GM23248 (cell line): ENCODE measurements around the gene SPTBN5.

Experiments used
- EZH2 ChIP-seq: fragments of 200-600 bp; sonication (generic); IDR thresholded peaks from 2 replicates; pipeline ENCODE4 v1.6.1; 2018; ENCODE audit warnings: antibody characterized with exemption, mild to moderate bottlenecking; ENCODE audit not compliant: insufficient read depth, poor library complexity, severe bottlenecking
- EZH2phosphoT487 ChIP-seq: fragments of 200-600 bp; sonication (generic); IDR thresholded peaks from 2 replicates; pipeline ENCODE4 v1.6.1; 2018; ENCODE audit warnings: antibody characterized with exemption, moderate library complexity, mild to moderate bottlenecking, low read depth; ENCODE audit not compliant: insufficient read depth

DNA sequence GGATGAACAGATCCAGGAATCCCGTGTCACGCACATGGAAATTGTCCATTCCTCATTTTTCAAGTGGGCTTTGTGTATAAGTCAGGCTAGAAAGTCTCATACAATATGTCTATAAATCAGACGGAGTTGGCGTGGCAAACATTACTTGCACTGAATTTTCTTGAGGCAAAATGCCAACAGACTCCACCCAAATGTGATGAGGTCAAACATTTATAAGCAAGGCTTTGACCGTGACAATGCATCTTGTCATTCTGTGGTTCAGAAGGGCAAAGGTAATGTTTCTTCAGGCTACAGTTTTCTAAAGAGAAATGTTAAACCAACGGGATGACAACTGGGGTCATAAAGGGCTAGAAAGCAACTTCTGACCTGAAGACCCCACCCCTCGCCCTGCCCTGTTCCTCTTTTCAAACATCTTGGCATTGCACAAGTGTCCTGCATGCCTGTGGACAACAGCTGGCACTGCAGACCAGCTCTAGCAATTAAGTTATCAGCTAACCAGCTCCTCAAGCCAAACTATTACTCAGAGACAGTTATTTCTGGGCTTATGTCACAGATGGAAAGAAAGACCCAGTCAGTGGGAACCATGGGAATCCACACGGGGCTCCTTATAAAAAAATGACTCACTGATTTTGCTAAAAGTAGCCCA lies 36.5 kb upstream of the SPTBN5 start:
- no peak for TF ChIP-seq EZH2
- peak; percentile 87 for TF ChIP-seq EZH2phosphoT487
